Activated effector memory CD4-positive, alpha-beta T cell treated with Interleukin-2 at 50 U/mL for 16 hours (primary cell): Measurements from ENCODE around the gene CASP2.

Source experiments
- DNase-seq: peaks from one replicate; pipeline ENCODE4 v3.0.0-alpha.2; 2020

The CASP2 gene

GRCh38 chr7:143299346-143299745, 11.2 kb downstream of the CASP2 start:
- DNase-seq, result no peak

GRCh38 chr7:143299840-143300239, 11.7 kb downstream of the CASP2 start:
- peak; percentile 54 for DNase-seq

GRCh38 chr7:143300959-143301935, 13.1 kb downstream of the CASP2 start:
- DNase-seq, result no peak

- no peak for DNase-seq
These were observed 15.6 kb downstream of the CASP2 start for GRCh38 chr7:143303733-143304132.

- no peak for DNase-seq
These were observed 16.8 kb downstream of the CASP2 start for GRCh38 chr7:143304938-143305337.

- peak; percentile 52 for DNase-seq
These were observed 17.4 kb downstream of the CASP2 start for GRCh38 chr7:143305423-143306070.

- DNase-seq, result no peak
These were observed 20.5 kb downstream of the CASP2 start for GRCh38 chr7:143308632-143309031.

- DNase-seq, result no peak
These were observed 26.0 kb downstream of the CASP2 start for GRCh38 chr7:143314127-143314526.

GRCh38 chr7:143315776-143316175, 27.6 kb downstream of the CASP2 start, which contains the start of gene CLCN1:
Gene CLCN1 (plus strand): TSS chr7:143316111. CDS start chr7:143316213, 102 bp downstream.
- no peak for DNase-seq

GRCh38 chr7:143316492-143316891, 28.3 kb downstream of the CASP2 start:
- DNase-seq, result no peak

- no peak for DNase-seq
These were observed 30.5 kb downstream of the CASP2 start for GRCh38 chr7:143318661-143319060.

GRCh38 chr7:143320620-143321019, 32.5 kb downstream of the CASP2 start:
- DNase-seq, result no peak

- DNase-seq, result no peak
These were observed 33.1 kb downstream of the CASP2 start for GRCh38 chr7:143321242-143321641.

GRCh38 chr7:143321734-143322133, 33.6 kb downstream of the CASP2 start:
- no peak for DNase-seq

- no peak for DNase-seq
These were observed 34.8 kb downstream of the CASP2 start for GRCh38 chr7:143322760-143323633.

GRCh38 chr7:143323653-143324052, 35.5 kb downstream of the CASP2 start:
- DNase-seq, result no peak

- DNase-seq, result no peak
These were observed 37.1 kb downstream of the CASP2 start for GRCh38 chr7:143325240-143325639.

GRCh38 chr7:143327903-143328302, 39.8 kb downstream of the CASP2 start:
- no peak for DNase-seq

GRCh38 chr7:143329471-143330170, 41.5 kb downstream of the CASP2 start:
- DNase-seq, result no peak

GRCh38 chr7:143331179-143331801, 43.1 kb downstream of the CASP2 start:
- no peak for DNase-seq

- DNase-seq, result no peak
These were observed 46.1 kb downstream of the CASP2 start for GRCh38 chr7:143334244-143334643.

GRCh38 chr7:143337216-143337615, 49.1 kb downstream of the CASP2 start:
- no peak for DNase-seq
